H9 (cell line): ENCODE results near the gene GATA5. TPM values are rescaled to one million over a fixed set of nuclear protein-coding genes. Genes with fewer than 3 reads are reported as not detected.

ENCODE experiments used
- DNase-seq: peaks from one replicate; pipeline ENCODE4 v3.0.0-alpha.2; 2017
- H2AFZ ChIP-seq: one replicate; pipeline ENCODE4 v1.6.1; 2013; ENCODE audit warnings: mild to moderate bottlenecking, low read length, control low read depth, moderate library complexity
- H2AK5ac ChIP-seq: 2 replicates; pipeline ENCODE4 v1.6.1; 2013; ENCODE audit warnings: low read length, control low read depth, mixed read lengths; ENCODE audit not compliant: insufficient read length
- H2BK120ac ChIP-seq: one replicate; pipeline ENCODE4 v1.6.1; 2013; ENCODE audit warnings: low read depth, mild to moderate bottlenecking, low read length, control low read depth, inconsistent platforms; ENCODE audit not compliant: poor library complexity, severe bottlenecking
- H2BK12ac ChIP-seq: 2 replicates; pipeline ENCODE4 v1.6.1; 2013; ENCODE audit warnings: low read length, control low read depth, mixed read lengths, low read depth; ENCODE audit not compliant: insufficient read length
- H2BK15ac ChIP-seq: 2 replicates; pipeline ENCODE4 v1.6.1; 2013; ENCODE audit warnings: low read depth, low read length, control low read depth
- H2BK20ac ChIP-seq: one replicate; pipeline ENCODE4 v1.6.1; 2013; ENCODE audit warnings: low read depth, mild to moderate bottlenecking, low read length, control low read depth, inconsistent platforms; ENCODE audit not compliant: poor library complexity, severe bottlenecking
- H2BK5ac ChIP-seq: 2 replicates; pipeline ENCODE4 v1.6.1; 2013; ENCODE audit warnings: low read length, control low read depth, mixed read lengths; ENCODE audit not compliant: insufficient read length
- H3K14ac ChIP-seq: 2 replicates; pipeline ENCODE4 v1.6.1; 2013; ENCODE audit warnings: low read length, control low read depth; ENCODE audit not compliant: insufficient read depth
- H3K18ac ChIP-seq: 2 replicates; pipeline ENCODE4 v1.6.1; 2013; ENCODE audit warnings: low read depth, mild to moderate bottlenecking, mixed read lengths, low read length, control low read depth; ENCODE audit not compliant: insufficient read length
- H3K23ac ChIP-seq: 2 replicates; pipeline ENCODE4 v1.6.1; 2013; ENCODE audit warnings: low read length, control low read depth, mixed read lengths, low read depth; ENCODE audit not compliant: insufficient read length
- H3K23me2 ChIP-seq: 2 replicates; pipeline ENCODE4 v1.6.1; 2013; ENCODE audit warnings: low read depth, mild to moderate bottlenecking, mixed read lengths, low read length, control low read depth; ENCODE audit not compliant: insufficient read length, poor library complexity, severe bottlenecking
- H3K27ac ChIP-seq: 2 replicates; pipeline ENCODE4 v1.5.1; 2013; ENCODE audit warnings: low read length, control low read depth, mixed read lengths, low read depth; ENCODE audit not compliant: insufficient read length
- H3K27me3 ChIP-seq: 2 replicates; pipeline ENCODE4 v1.6.1; 2013; ENCODE audit warnings: low read length, control low read depth, inconsistent platforms; ENCODE audit not compliant: insufficient read depth
- H3K4ac ChIP-seq: 2 replicates; pipeline ENCODE4 v1.6.1; 2013; ENCODE audit warnings: low read depth, mild to moderate bottlenecking, control low read depth, inconsistent platforms, low read length, moderate library complexity
- H3K4me1 ChIP-seq: 2 replicates; pipeline ENCODE4 v1.6.1; 2013; ENCODE audit warnings: low read length, control low read depth, inconsistent platforms; ENCODE audit not compliant: insufficient read depth
- H3K4me2 ChIP-seq: 2 replicates; pipeline ENCODE4 v1.6.1; 2013; ENCODE audit warnings: low read length, control low read depth, mixed read lengths; ENCODE audit not compliant: insufficient read length, insufficient read depth
- H3K56ac ChIP-seq: 2 replicates; pipeline ENCODE4 v1.6.1; 2013; ENCODE audit warnings: low read depth, mild to moderate bottlenecking, mixed read lengths, low read length, control low read depth; ENCODE audit not compliant: insufficient read length
- H3K79me1 ChIP-seq: 2 replicates; pipeline ENCODE4 v1.6.1; 2013; ENCODE audit warnings: low read depth, mild to moderate bottlenecking, moderate library complexity, low read length, control low read depth, inconsistent platforms; ENCODE audit not compliant: insufficient read depth, poor library complexity, severe bottlenecking
- H3K79me2 ChIP-seq: 2 replicates; pipeline ENCODE4 v1.6.1; 2013; ENCODE audit warnings: low read length, control low read depth, inconsistent platforms; ENCODE audit not compliant: insufficient read depth
- H3K9ac ChIP-seq: 2 replicates; pipeline ENCODE4 v1.6.1; 2013; ENCODE audit warnings: low read length, control low read depth, mixed read lengths; ENCODE audit not compliant: insufficient read length; ENCODE audit errors: extremely low read depth
- H3K9me3 ChIP-seq: one replicate; pipeline ENCODE4 v1.6.1; 2013; ENCODE audit warnings: low read depth, low read length, inconsistent platforms; ENCODE audit not compliant: control insufficient read depth
- H3T11ph ChIP-seq: one replicate; pipeline ENCODE4 v1.6.1; 2013; ENCODE audit warnings: mild to moderate bottlenecking, low read length, control low read depth, inconsistent platforms
- H4K20me1 ChIP-seq: one replicate; pipeline ENCODE4 v1.6.1; 2013; ENCODE audit not compliant: control insufficient read depth, insufficient read length, insufficient read depth
- H4K5ac ChIP-seq: 2 replicates; pipeline ENCODE4 v1.6.1; 2013; ENCODE audit warnings: low read depth, mild to moderate bottlenecking, mixed read lengths, low read length, control low read depth; ENCODE audit not compliant: insufficient read length
- H4K8ac ChIP-seq: replicated peaks from 2 replicates; pipeline ENCODE4 v1.6.1; 2013; ENCODE audit warnings: low read length, control low read depth, mixed read lengths, low read depth; ENCODE audit not compliant: insufficient read length
- H4K91ac ChIP-seq: 2 replicates; pipeline ENCODE4 v1.6.1; 2013; ENCODE audit warnings: low read depth, mild to moderate bottlenecking, moderate library complexity, mixed read lengths, low read length, control low read depth; ENCODE audit not compliant: insufficient read length
- H3K27ac Mint-ChIP-seq, 3 experiments: 2 replicates in 2 of 3; 3 replicates in 1 of 3; pipeline ENCODE4 v1.8.0; 2020 to 2021; ENCODE audit warnings: mixed read lengths in 3 of 3, mild to moderate bottlenecking in 1 of 3, moderate library complexity in 1 of 3
- H3K27me3 Mint-ChIP-seq: 2 replicates; pipeline ENCODE4 v1.8.0; 2021; ENCODE audit warnings: low read depth, mild to moderate bottlenecking, moderate library complexity, mixed read lengths
- H3K36me3 Mint-ChIP-seq, 3 experiments: 2 replicates in 2 of 3; 3 replicates in 1 of 3; pipeline ENCODE4 v1.8.0; 2020 to 2021; ENCODE audit warnings: low read depth in 3 of 3, mixed read lengths in 3 of 3; ENCODE audit not compliant: insufficient read depth in 1 of 3
- H3K4me1 Mint-ChIP-seq, 2 experiments: 2 replicates each; pipeline ENCODE4 v1.8.0; 2020; ENCODE audit warnings: mixed read lengths in 2 of 2
- H3K4me3 Mint-ChIP-seq, 2 experiments: 2 replicates in 1 of 2; 3 replicates in 1 of 2; pipeline ENCODE4 v1.8.0; 2020 to 2021; ENCODE audit warnings: mild to moderate bottlenecking in 2 of 2, mixed read lengths in 2 of 2, moderate library complexity in 1 of 2
- H3K9me3 Mint-ChIP-seq, 2 experiments: 2 replicates in 1 of 2; 3 replicates in 1 of 2; pipeline ENCODE4 v1.8.0; 2020; ENCODE audit warnings: mild to moderate bottlenecking in 2 of 2, mixed read lengths in 2 of 2, moderate library complexity in 1 of 2
- CTCF ChIP-seq: fragments of 200-600 bp; sonication (generic); conservative IDR thresholded peaks from 3 replicates; pipeline ENCODE4 v1.8.0; 2021; ENCODE audit warnings: antibody characterized with exemption, mild to moderate bottlenecking
- WGBS: extraction: QIAGEN DNeasy Blood & Tissue Kit; methylation state at CpG from one replicate; pipeline ENCODE4 v1.1.7; 2013; ENCODE audit warnings: missing lambda C conversion rate, low lambda C conversion rate, mixed read lengths; ENCODE audit not compliant: insufficient read length; ENCODE audit errors: extremely low coverage; 5-methylcytosine and 5-hydroxymethylcytosine counted together
- total RNA-seq: library from RNA; stranded (reverse); gene quantifications from 2 replicates; pipeline ENCODE4 v1.2.1, GENCODE V29; 2021

GATA5 gene
- total RNA-seq, 1 experiment from 2014 or later: 0.24 TPM

- no CpG with 5 or more reads among the region's 18 CpGs for WGBS
These were observed 5.8 kb downstream of the GATA5 start for GRCh38 chr20:62470001-62470400.

More at GRCh38 chr20:62470001-62470400, 5.8 kb downstream of the GATA5 start:
- H4K8ac ChIP-seq: no peak overlapping the region
- no peak overlapping the region for H4K5ac ChIP-seq
- H3K23ac ChIP-seq: no peak overlapping the region
- H3K27ac Mint-ChIP-seq: no peak overlapping the region; a peak in 1 of 7 replicates
- H2BK12ac ChIP-seq: no peak overlapping the region
- no peaks in the 10 kb centered on the region for H3K9me3 Mint-ChIP-seq
- no peak overlapping the region for H2BK20ac ChIP-seq
- no peak overlapping the region for H3K27ac ChIP-seq
- no peak overlapping the region for H3K18ac ChIP-seq
- H4K91ac ChIP-seq: no peak overlapping the region
- no peak overlapping the region for H3K14ac ChIP-seq
- H3K4me1 Mint-ChIP-seq: peaks cover 6 to 20% of the 10 kb centered on the region in 2 experiments; a peak in 3 of 4 replicates
- no peaks in the 10 kb centered on the region; a peak in 1 of 7 replicates for H3K36me3 Mint-ChIP-seq
- no peak overlapping the region for H3K4me3 Mint-ChIP-seq
- no peak overlapping the region for H2BK5ac ChIP-seq
- H2BK15ac ChIP-seq: no peak overlapping the region
- peaks cover 47% of the 10 kb centered on the region for H3K27me3 Mint-ChIP-seq
- H3K4ac ChIP-seq: no peak overlapping the region
- no peak for DNase-seq
- H3K4me1 ChIP-seq: no peaks in the 10 kb centered on the region
- H2AFZ ChIP-seq: no peak overlapping the region
- TF ChIP-seq CTCF: no peak
- H3K56ac ChIP-seq: no peak overlapping the region
- H3K23me2 ChIP-seq: no peaks in the 10 kb centered on the region
- no peaks in the 10 kb centered on the region for H3K79me2 ChIP-seq
- no peak overlapping the region for H3T11ph ChIP-seq
- H2AK5ac ChIP-seq: no peak overlapping the region
- H3K27me3 ChIP-seq: peaks cover 11% of the 10 kb centered on the region; the same call in 1 of the 2 replicates
- H4K20me1 ChIP-seq: no peaks in the 10 kb centered on the region
- H3K9me3 ChIP-seq: no peaks in the 10 kb centered on the region
- H3K79me1 ChIP-seq: no peaks in the 10 kb centered on the region
- no peak overlapping the region for H3K4me2 ChIP-seq
- H3K9ac ChIP-seq: no peak overlapping the region
- H2BK120ac ChIP-seq: no peak overlapping the region
